Activated T-cell treated with anti-CD3 and anti-CD28 coated beads, Interleukin-2, amount 50 U/mL, for 1 hour (primary cell): Measurements from ENCODE around the gene NEDD4L.

Experiments
- DNase-seq: peaks from one replicate; pipeline ENCODE4 v3.0.0-alpha.2; 2020

NEDD4L gene

DNA sequence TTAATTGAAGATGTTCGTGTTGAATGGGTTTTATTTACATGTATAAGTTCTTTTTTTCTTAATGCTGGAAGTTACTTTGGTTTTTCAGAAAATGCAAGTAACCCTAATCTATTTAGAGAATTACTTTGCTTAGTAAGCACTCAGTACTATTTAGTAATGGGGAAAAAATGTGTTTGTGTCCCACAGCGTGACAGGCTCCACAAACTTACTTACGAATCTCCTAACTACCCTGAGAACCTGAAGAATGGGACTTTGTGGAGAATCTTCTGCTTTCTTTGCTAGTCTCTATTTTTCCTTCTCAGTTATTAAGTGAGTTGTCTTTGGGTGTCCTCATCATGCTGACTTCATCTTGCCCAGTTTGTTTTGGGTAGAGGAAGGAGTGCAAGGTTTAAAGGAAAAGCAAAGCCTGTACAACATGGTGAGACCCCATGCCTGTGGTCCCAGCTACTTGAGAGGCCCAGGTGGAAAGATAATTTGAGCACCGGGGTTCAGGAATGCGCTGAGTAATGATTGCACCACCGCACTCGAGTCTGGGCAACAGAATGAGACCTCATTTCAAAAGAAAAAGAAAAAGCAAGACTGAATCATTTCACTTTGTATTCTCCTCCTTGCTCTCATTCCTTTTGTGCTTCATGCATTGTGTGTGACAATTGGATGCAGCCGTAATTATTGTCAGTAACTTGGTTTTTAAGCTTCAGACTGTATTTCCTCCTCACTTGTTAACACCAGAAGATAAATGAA is 10.2 kb downstream of the NEDD4L start:
- DNase-seq: no peak

DNA sequence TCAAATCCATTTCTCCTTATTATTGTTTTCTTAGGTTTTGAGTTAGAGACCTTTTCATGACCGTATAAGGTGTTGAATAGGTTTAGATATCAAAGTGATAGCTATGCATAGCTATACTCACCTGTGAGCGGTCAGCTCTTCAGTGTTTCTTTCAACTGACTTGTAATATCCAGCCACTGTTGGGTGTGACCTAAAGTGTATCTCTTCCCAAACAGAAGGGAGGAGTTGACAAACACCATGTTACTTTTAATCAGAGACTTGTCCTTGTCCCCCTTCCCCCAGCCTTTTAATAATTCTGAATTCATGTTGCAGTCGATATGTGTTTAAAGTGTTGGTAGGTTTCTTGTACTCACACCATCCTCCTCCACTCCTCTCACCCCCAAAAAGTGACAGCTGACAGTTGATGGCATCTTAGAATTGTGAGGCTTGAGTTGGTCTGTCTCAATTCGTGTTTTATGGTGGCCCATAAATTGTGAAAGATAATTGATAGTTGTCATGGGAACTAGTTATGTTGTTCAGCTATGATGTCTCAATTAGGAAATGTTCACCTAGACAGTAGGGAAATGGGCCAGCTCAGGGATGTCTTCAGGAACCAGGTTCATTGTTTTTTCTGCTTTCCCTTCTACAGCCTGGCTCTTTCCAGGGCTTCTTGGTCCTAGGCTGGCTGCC is 12.0 kb downstream of the NEDD4L start:
- no peak for DNase-seq

GRCh38 chr18:58056852-58057251 is 12.8 kb downstream of the NEDD4L start:
- no peak for DNase-seq

DNA sequence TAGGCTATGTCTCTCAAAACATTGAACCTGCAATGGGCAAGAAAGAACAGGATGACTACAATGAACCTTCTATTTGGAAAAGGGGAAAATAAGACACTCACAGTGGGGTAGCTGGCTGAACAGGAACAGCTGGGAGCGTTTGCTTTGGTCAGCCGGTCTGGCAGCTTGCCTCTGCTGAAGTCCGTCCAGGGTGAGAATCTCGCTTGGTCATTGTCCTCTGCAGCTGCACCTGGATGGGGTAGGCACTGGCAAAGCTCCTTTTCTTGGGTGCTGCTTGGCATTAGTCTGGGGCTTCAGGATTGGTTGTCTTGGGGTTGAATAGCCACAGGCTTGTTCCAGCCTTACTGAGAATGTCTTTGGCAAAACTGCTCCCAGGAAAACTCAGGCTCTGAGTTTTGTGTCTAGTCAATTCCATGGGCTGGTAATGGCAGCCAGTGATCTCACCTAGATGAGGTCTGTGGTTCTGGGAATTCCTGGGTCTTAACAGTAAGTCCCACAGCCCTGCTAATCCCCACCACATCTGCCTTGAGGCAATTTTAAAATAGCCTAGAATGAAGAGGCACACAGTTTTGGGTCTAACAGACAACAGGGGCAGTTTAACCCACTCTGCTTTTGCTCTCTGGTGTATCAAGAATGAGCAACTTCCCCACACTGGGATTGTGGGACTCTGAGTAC is 13.4 kb downstream of the NEDD4L start:
- no peak for DNase-seq

GRCh38 chr18:58058720-58059119 is 14.7 kb downstream of the NEDD4L start:
- no peak for DNase-seq

DNA sequence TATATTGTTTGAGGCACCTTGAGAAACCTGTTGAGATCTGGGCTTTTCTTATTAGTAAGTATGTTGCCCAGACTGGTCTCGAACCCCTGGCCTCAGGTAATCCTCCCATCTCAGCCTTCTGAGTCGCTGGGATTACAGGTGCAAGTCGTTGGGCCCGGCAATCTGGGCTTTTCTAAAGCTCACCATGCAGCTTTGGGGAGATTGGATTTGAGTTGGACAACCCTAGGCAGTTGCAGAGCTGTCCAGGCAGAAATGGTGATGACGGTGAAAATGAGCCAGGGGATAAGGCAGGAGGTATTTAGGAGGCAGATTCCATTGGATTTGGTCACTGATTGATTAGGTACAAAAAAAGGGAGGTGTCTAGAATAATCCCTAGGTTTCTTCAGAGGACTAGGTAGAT is 16.2 kb downstream of the NEDD4L start:
- DNase-seq: no peak

DNA sequence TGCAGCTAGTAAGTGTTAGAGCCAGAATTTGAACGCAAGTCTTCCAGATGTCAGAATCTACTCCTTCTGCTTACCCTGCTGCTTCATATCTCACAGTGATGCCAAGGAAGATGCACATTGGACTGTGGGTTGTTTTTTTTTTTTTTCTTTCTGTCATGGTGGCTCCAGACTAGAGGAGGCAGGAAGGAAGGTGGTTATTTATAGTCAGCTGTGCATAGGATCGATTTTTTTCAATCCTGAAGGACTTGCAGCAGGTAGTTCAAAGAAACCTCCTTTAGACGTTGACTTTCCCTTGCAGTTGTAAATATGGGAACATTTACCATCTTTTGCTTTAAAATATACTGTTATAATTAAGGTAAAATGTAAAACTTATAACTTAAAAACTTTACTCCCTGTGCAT is 17.3 kb downstream of the NEDD4L start:
- no peak for DNase-seq

- DNase-seq: no peak
Measured at GRCh38 chr18:58064406-58064998, 20.5 kb downstream of the NEDD4L start.

GRCh38 chr18:58065956-58066355 is 21.9 kb downstream of the NEDD4L start:
- no peak for DNase-seq

- no peak for DNase-seq
Measured at GRCh38 chr18:58067601-58068000, 23.6 kb downstream of the NEDD4L start.

DNA sequence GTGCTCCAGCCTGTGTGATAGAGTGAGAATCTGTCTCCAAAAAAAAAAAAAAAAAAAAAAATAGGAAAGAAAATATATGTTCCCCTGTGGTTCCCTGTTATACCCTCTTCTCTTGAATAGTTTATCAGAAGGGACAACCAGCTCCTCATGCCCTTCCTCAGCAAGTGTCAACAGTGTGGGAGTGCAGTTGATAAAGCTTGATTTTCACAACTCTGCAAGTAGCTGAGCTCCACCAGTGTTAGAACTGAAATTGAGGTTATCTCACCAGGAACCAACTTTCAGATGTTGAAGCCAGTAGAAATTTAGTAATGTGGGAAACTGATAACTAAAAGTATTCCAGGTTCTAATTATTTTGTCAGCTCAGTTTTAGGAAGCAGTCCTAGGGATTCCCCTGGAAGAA is 25.1 kb downstream of the NEDD4L start:
- no peak for DNase-seq

- no peak for DNase-seq
Measured at GRCh38 chr18:58069721-58070292, 25.8 kb downstream of the NEDD4L start.

- no peak for DNase-seq
Measured at GRCh38 chr18:58076052-58076451, 32.0 kb downstream of the NEDD4L start.

DNA sequence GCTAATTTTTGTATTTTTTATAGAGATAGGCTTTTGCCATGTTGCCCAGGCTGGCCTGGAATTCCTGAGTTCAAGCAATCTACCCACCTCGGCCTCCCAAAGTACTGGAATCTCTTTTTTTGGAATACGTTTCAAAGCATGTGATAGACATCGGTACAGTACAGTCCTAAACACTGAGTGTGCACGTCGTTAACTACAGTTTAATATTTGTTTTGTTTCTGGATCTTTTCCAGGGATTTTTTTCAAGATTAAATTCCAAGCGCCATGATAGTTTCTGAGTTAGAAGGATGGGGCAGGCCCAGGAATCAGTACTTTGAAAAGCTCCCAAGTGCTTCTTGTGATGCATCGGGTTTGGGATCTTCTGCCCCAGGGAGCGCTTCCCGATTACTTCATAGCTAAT is 33.3 kb downstream of the NEDD4L start:
- no peak for DNase-seq

DNA sequence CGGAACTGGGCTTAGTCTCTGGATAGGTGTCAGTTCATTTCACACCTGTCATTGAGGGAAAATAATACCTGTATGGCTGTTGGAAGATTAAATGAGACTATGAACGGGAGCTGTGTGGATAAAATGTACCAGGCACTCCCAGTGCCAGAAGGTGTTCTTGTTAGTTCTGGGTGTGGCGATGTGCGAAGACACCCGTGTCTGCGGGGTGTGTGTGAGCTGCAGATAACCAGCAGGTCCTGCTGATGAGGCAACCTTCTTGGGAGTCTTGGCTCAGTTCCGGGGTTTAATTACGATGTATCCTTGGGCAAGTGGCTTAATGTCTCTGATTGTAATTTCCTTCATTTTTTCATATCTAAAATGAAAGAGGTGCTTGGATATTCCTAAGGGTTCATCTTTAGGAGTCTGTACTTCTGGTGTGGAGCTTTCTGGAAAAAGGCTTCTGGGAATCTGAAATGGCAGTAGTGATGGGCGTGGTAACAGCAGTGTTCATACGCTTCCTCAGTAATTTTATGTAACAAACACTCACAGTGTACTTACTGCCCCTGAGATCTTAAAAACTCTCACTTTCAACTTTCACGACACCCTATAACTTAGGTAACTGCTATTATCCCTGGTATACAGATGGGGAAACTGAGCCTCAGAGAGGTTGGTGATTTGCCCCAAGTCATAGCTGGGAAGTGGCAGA is 35.0 kb downstream of the NEDD4L start:
- no peak for DNase-seq

- no peak for DNase-seq
Measured at GRCh38 chr18:58080451-58080850, 36.4 kb downstream of the NEDD4L start.

GRCh38 chr18:58087928-58088690 is 44.1 kb downstream of the NEDD4L start:
- DNase-seq: no peak

- DNase-seq: no peak
Measured at GRCh38 chr18:58088691-58089065, 44.7 kb downstream of the NEDD4L start.

- no peak for DNase-seq
Measured at GRCh38 chr18:58091099-58091611, 47.1 kb downstream of the NEDD4L start.

GRCh38 chr18:58093311-58093803 is 49.3 kb downstream of the NEDD4L start:
- no peak for DNase-seq

- no peak for DNase-seq
Measured at GRCh38 chr18:58095222-58095621, 51.2 kb downstream of the NEDD4L start.

DNA sequence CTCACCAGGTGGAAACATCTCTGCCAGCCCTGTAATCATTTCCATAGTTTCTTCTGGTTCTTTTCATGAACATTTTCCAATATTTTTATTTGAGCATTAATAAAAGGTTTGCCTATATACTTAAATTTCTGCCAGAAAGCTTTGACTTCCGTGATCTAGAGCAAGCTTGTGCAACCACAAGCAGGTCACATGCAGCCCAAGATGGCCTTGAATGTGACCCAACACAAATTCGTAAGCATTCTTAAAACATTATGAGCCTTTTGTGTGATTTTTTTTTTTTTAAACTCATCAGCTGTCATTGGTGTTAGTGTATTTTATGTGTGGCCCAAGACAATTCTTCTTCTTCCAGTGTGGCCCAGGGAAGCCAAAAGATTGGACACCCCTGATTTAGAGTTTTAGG is 51.6 kb downstream of the NEDD4L start:
- DNase-seq: no peak
